K562 (cell line): ENCODE data around the gene SPHK2. TPM values are rescaled to one million over a fixed set of nuclear protein-coding genes. Genes with fewer than 3 reads are reported as not detected.

ENCODE experiments used
- DMBX1 ChIP-seq: fragments of 250-450 bp; sonication (Bioruptor Pico); IDR thresholded peaks from 2 replicates; pipeline ENCODE4 v1.8.0; 2022; ENCODE audit warnings: inconsistent platforms, mild to moderate bottlenecking, moderate library complexity, borderline replicate concordance
- ELF2 ChIP-seq: fragments of 250-450 bp; sonication (Bioruptor Pico); IDR thresholded peaks from 2 replicates; pipeline ENCODE4 v1.5.0; 2021; ENCODE audit warnings: mild to moderate bottlenecking
- ETV5 ChIP-seq: sonication (generic); formaldehyde crosslinking; IDR thresholded peaks from 2 replicates; pipeline ENCODE4 v1.4.0; 2020; ENCODE audit warnings: low read depth, mild to moderate bottlenecking, missing genetic modification reagents
- KAT8 ChIP-seq: fragments of 450-650 bp; IDR thresholded peaks from 2 replicates; pipeline ENCODE4 v1.6.1; 2016; ENCODE audit warnings: low read depth, mild to moderate bottlenecking
- NEUROD1 ChIP-seq: fragments of 150-350 bp; IDR thresholded peaks from 2 replicates; pipeline ENCODE4 v1.6.1; 2014; ENCODE audit warnings: borderline replicate concordance, low read length, low read depth; ENCODE audit not compliant: partially characterized antibody
- NFYB ChIP-seq: IDR thresholded peaks from 2 replicates; pipeline ENCODE4 v1.6.1; 2011; ENCODE audit warnings: mild to moderate bottlenecking, moderate library complexity; ENCODE audit not compliant: insufficient read length; ENCODE audit errors: extremely low read depth
- NR1H2 ChIP-seq: sonication (generic); formaldehyde crosslinking; IDR thresholded peaks from 2 replicates; pipeline ENCODE4 v1.4.0; 2020; ENCODE audit warnings: mild to moderate bottlenecking, missing genetic modification reagents
- NR2C2 ChIP-seq, 2 experiments: fragments of 200-800 bp in 1 of 2; sonication (Bioruptor generic) in 1 of 2; sonication (generic) in 1 of 2; formaldehyde crosslinking in 1 of 2; IDR thresholded peaks; 2 replicates each; pipeline versions ENCODE4 v1.6.1 to v1.8.0; 2016 to 2022; ENCODE audit warnings: mild to moderate bottlenecking in 1 of 2, missing compliant biosample characterization in 1 of 2, missing genetic modification characterization in 1 of 2, missing genetic modification reagents in 1 of 2
- TFAP4 ChIP-seq: sonication (generic); formaldehyde crosslinking; IDR thresholded peaks from 2 replicates; pipeline ENCODE4 v1.8.0; 2022; ENCODE audit warnings: missing genetic modification reagents, mild to moderate bottlenecking, moderate library complexity, borderline replicate concordance
- ZC3H4 ChIP-seq: sonication (generic); formaldehyde crosslinking; IDR thresholded peaks from 2 replicates; pipeline ENCODE4 v1.9.0; 2021; ENCODE audit warnings: missing genetic modification reagents, borderline replicate concordance
- ZC3H8 ChIP-seq: fragments of 450-650 bp; IDR thresholded peaks from 2 replicates; pipeline ENCODE4 v1.6.1; 2017
- ZKSCAN8 ChIP-seq: fragments of 200-800 bp; sonication (Bioruptor generic); IDR thresholded peaks from 2 replicates; pipeline ENCODE4 v1.6.1; 2016; ENCODE audit warnings: missing genetic modification characterization, missing compliant biosample characterization
- ZNF280B ChIP-seq: fragments of 250-450 bp; sonication (Bioruptor Pico); IDR thresholded peaks from 2 replicates; pipeline ENCODE4 v1.5.1; 2021; ENCODE audit warnings: mild to moderate bottlenecking
- polyA plus RNA-seq, 8 experiments: library from polyadenylated mRNA; depleted of rRNA in 4 of 8; stranded (reverse) in 5 of 8; unstranded in 3 of 8; fragments of >200 nt; fragmentation: Nextera tagmentation in 2 of 8; fragmentation: Illumina TruSeq in 1 of 8; extraction: Ambion mirVana in 2 of 8; extraction: Trizol in 1 of 8; gene quantifications; 2 replicates each; pipeline versions ENCODE4 v1.2.1 to v1.2.3, GENCODE V29; 2011 to 2014; ENCODE audit warnings: inconsistent platforms in 1 of 8, missing spikeins in 1 of 8
- total RNA-seq, 7 experiments: library from RNA; depleted of rRNA in 6 of 7; stranded (reverse); fragments of >200 nt in 6 of 7; fragmentation: Illumina TruSeq in 2 of 7; extraction: Trizol in 2 of 7; gene quantifications; 2 replicates each; pipeline versions ENCODE4 v1.2.1 to v1.2.3, GENCODE V29; 2011 to 2021; ENCODE audit warnings: low replicate concordance in 1 of 7

The SPHK2 gene
- total and polyA plus RNA-seq, 9 of the 15 experiments (the other 6 are each of a cell fraction or from before 2014, with no cell fraction given): 0.10 to 15.2 (median 2.9) TPM

GRCh38 chr19:48588670-48589401 is 30.5 kb upstream of the SPHK2 start (continued):
- peak; percentile 83 for TF ChIP-seq TFAP4 (CRISPR knock-in tag)
- no peak for TF ChIP-seq ZKSCAN8 (CRISPR knock-in tag)
- TF ChIP-seq ZC3H4 (CRISPR knock-in tag): no peak
- no peak for TF ChIP-seq NFYB
- TF ChIP-seq ETV5 (CRISPR knock-in tag): peak; percentile 72
- TF ChIP-seq KAT8: no peak
- no peak for TF ChIP-seq ELF2 (CRISPR knock-in tag)
- TF ChIP-seq NEUROD1: peak; percentile 17
- TF ChIP-seq ZNF280B: no peak
- TF ChIP-seq NR2C2 (CRISPR knock-in tag; IDR thresholded peaks at IDR 0.05): no peak
- TF ChIP-seq NR2C2 (tag; IDR thresholded peaks at IDR 0.05): peak; percentile 62; the same call in 1 of the 2 replicates
- TF ChIP-seq NR1H2: peak; percentile 83
- TF ChIP-seq ZC3H8: no peak
- TF ChIP-seq DMBX1: no peak; the same call in 1 of the 2 replicates
